HCT116 (cell line): ENCODE data around the gene CAMSAP3. TPM values are rescaled to one million over a fixed set of nuclear protein-coding genes. Genes with fewer than 3 reads are reported as not detected.

Source experiments
- ATAC-seq: fragments of 200-7000 bp; cut with Tn5 transposase; 2 replicates; pipeline ENCODE4 v1.9.1; 2020; ENCODE audit warnings: mild to moderate bottlenecking, moderate library complexity
- BruUV-seq: library from RNA; stranded (reverse); fragments of 400-500 nt; replicated peaks from 2 replicates; lab custom pipeline; 2021; lab: Mats Ljungman, UMichigan
- CTCF ChIA-PET: fragments of 300-600 bp; sonication (Branson Sonifier 250); formaldehyde crosslinking; loops from one replicate; lab custom pipeline; 2021; ENCODE audit warnings: antibody characterized with exemption; lab: Charles Lee
- POLR2A ChIA-PET: fragments of 300-600, 350-600 bp; sonication (Branson Sonifier 250); formaldehyde crosslinking; loops from one replicate; lab custom pipeline; 2021; ENCODE audit warnings: antibody characterized with exemption; lab: Charles Lee
- RAD21 ChIA-PET, 2 experiments: fragments of 300-600 bp; sonication (Branson Sonifier 250); formaldehyde crosslinking; loops; one replicate each; lab custom pipeline; 2023; ENCODE audit warnings: low total read pairs in 2 of 2; ENCODE audit not compliant: uncharacterized antibody in 2 of 2, unreplicated experiment in 2 of 2, low non-redundant PET in 1 of 2; lab: Charles Lee
- DNase-seq: peaks from one replicate; pipeline ENCODE4 v3.0.0-alpha.2; 2010; ENCODE audit warnings: low read depth, low spot score
- H2AFZ ChIP-seq: fragments of 200-600 bp; shearing (Covaris generic), sonication (generic); 2 replicates; pipeline ENCODE4 v1.6.1; 2017; ENCODE audit warnings: low read depth, mixed run types, mixed read lengths, antibody characterized with exemption, low read length; ENCODE audit not compliant: poor library complexity, severe bottlenecking
- H3K27ac ChIP-seq: 2 replicates; pipeline ENCODE4 v1.5.1; 2012; ENCODE audit warnings: low read depth, low read length
- H3K27me3 ChIP-seq: fragments of 200-600 bp; sonication (generic); 2 replicates; pipeline ENCODE4 v1.6.1; 2016; ENCODE audit warnings: mixed run types, low read length, mixed read lengths; ENCODE audit not compliant: insufficient read depth
- H3K36me3 ChIP-seq, 2 experiments: fragments of 200-500 bp in 1 of 2; fragments of 200-600 bp in 1 of 2; sonication (Bioruptor generic) in 1 of 2; sonication (generic) in 1 of 2; 2 replicates each; pipeline versions ENCODE4 v1.5.1 to v1.6.1; 2014 to 2016; ENCODE audit warnings: low read length in 2 of 2, inconsistent platforms in 1 of 2, mixed read lengths in 1 of 2, mixed run types in 1 of 2; ENCODE audit not compliant: insufficient read depth in 2 of 2, control insufficient read depth in 1 of 2
- H3K4me1 ChIP-seq, 2 experiments: fragments of 200-600 bp in 1 of 2; sonication (generic) in 1 of 2; 2 replicates each; pipeline versions ENCODE4 v1.5.1 to v1.6.1; 2012 to 2017; ENCODE audit warnings: low read length in 2 of 2, inconsistent platforms in 1 of 2, mild to moderate bottlenecking in 1 of 2, mixed read lengths in 1 of 2, mixed run types in 1 of 2, moderate library complexity in 1 of 2; ENCODE audit not compliant: insufficient read depth in 2 of 2, control insufficient read depth in 1 of 2
- H3K4me2 ChIP-seq: fragments of 200-600 bp; sonication (generic); 2 replicates; pipeline ENCODE4 v1.6.1; 2017; ENCODE audit warnings: mixed run types, low read length, mixed read lengths
- H3K4me3 ChIP-seq, 2 experiments: fragments of 200-600 bp in 1 of 2; sonication (generic) in 1 of 2; replicated peaks in 1 of 2; 2 replicates each; pipeline ENCODE4 v1.5.1; 2011 to 2016; ENCODE audit warnings: low read length in 2 of 2, control low read depth in 1 of 2, low read depth in 1 of 2, mild to moderate bottlenecking in 1 of 2, mixed read lengths in 1 of 2, mixed run types in 1 of 2
- H3K79me2 ChIP-seq: fragments of 200-600 bp; sonication (generic); 2 replicates; pipeline ENCODE4 v1.6.1; 2017; ENCODE audit warnings: mild to moderate bottlenecking, mixed run types, low read length, moderate library complexity, mixed read lengths; ENCODE audit not compliant: insufficient read depth
- H3K9ac ChIP-seq: fragments of 200-600 bp; sonication (generic); 2 replicates; pipeline ENCODE4 v1.6.1; 2016; ENCODE audit warnings: low read length, mixed read lengths
- H3K9me2 ChIP-seq: fragments of 200-600 bp; sonication (generic), shearing (Covaris generic); 2 replicates; pipeline ENCODE4 v1.6.1; 2017; ENCODE audit warnings: mixed run types, mild to moderate bottlenecking, moderate library complexity; ENCODE audit not compliant: insufficient read depth
- H3K9me3 ChIP-seq, 2 experiments: fragments of 200-500 bp in 1 of 2; fragments of 200-600 bp in 1 of 2; sonication (Bioruptor generic) in 1 of 2; sonication (generic) in 1 of 2; 2 replicates each; pipeline ENCODE4 v1.6.1; 2014 to 2017; ENCODE audit warnings: low read length in 2 of 2, mixed read lengths in 2 of 2, inconsistent platforms in 1 of 2, low read depth in 1 of 2, mild to moderate bottlenecking in 1 of 2, mixed run types in 1 of 2, moderate library complexity in 1 of 2; ENCODE audit not compliant: control insufficient read depth in 1 of 2, insufficient read depth in 1 of 2
- H4K20me1 ChIP-seq: fragments of 200-600 bp; sonication (generic), shearing (Covaris generic); 2 replicates; pipeline ENCODE4 v1.6.1; 2017; ENCODE audit warnings: mixed run types, mild to moderate bottlenecking, moderate library complexity; ENCODE audit not compliant: insufficient read depth
- ELF1 ChIP-seq: IDR thresholded peaks from 2 replicates; pipeline ENCODE4 v1.6.1; 2012; ENCODE audit warnings: low read depth, borderline replicate concordance
- FOSL1 ChIP-seq: IDR thresholded peaks from 2 replicates; pipeline ENCODE4 v1.6.1; 2012; ENCODE audit warnings: low read depth
- JUND ChIP-seq: IDR thresholded peaks from 2 replicates; pipeline ENCODE4 v1.6.1; 2012
- SP1 ChIP-seq: IDR thresholded peaks from 2 replicates; pipeline ENCODE4 v1.6.1; 2012; ENCODE audit warnings: low read depth
- YY1 ChIP-seq: IDR thresholded peaks from 2 replicates; pipeline ENCODE4 v1.6.1; 2011; ENCODE audit warnings: low read length, low read depth, moderate library complexity, mild to moderate bottlenecking; ENCODE audit not compliant: insufficient replicate concordance; ENCODE audit errors: extremely low read depth
- intact Hi-C: fragments of 100-400 bp; cut with micrococcal nuclease; formaldehyde crosslinking; loops from 2 replicates; pipeline ENCODE4 v1.10.0; 2022
- total RNA-seq: library from RNA; stranded (reverse); gene quantifications from one replicate; pipeline ENCODE4 v1.2.1, GENCODE V29; 2021; ENCODE audit not compliant: unreplicated experiment
- TF ChIP-seq, protein P1 (sequence below): IDR thresholded peaks from 2 replicates; pipeline ENCODE4 v1.6.1; 2012; ENCODE audit warnings: low read depth
- TF ChIP-seq, protein P2 (sequence below): IDR thresholded peaks from 2 replicates; pipeline ENCODE4 v1.6.1; 2012

The CAMSAP3 gene
- total RNA-seq, 1 experiment from 2014 or later: 24.0 TPM

DNA sequence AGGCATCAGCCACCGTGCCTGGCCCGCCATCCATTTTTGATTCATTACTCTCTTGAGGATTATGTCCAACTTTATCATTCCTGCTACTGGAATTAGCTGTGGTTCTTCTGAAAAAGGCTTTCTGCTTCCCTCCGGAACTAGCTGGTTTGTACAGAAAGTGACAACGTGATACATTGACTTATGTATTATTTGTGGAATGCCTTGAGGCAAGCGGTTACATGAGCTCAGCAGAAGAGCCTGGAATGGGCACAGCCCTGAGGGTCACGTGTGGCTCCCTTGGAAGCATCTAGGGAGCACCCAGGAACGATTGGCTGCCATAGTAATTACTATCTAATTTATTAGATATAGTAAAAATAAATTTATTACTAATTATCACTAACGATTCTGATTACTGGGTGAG is 58.7 kb downstream of the CAMSAP3 start:
- Histone ChIP-seq H3K36me3 (no peaks in the 10 kb centered on the region), H3K4me2 (no peak overlapping the region), H3K4me3 (no peak overlapping the region), H3K27ac (no peak overlapping the region), H3K27me3 (no peaks in the 10 kb centered on the region), H3K9me3 (no peaks in the 10 kb centered on the region), H3K79me2 (no peaks in the 10 kb centered on the region), H4K20me1 (no peaks in the 10 kb centered on the region), H3K9me2 (no peaks in the 10 kb centered on the region)
- ChIA-PET CTCF (interaction anchor here (1.2 kb wide), 1 partner anchor 86 kb away, joined by 5 read pairs; no protein-coding TSS in a partner anchor), RAD21 (no interaction called here), POLR2A (no interaction called here)
- DNase-seq: no peak
- no TSS peak for BruUV-seq
- TF ChIP-seq SP1 (no peak), YY1 (no peak), FOSL1 (no peak), ELF1 (no peak), JUND (no peak)
- TF ChIP-seq, protein P1, sequence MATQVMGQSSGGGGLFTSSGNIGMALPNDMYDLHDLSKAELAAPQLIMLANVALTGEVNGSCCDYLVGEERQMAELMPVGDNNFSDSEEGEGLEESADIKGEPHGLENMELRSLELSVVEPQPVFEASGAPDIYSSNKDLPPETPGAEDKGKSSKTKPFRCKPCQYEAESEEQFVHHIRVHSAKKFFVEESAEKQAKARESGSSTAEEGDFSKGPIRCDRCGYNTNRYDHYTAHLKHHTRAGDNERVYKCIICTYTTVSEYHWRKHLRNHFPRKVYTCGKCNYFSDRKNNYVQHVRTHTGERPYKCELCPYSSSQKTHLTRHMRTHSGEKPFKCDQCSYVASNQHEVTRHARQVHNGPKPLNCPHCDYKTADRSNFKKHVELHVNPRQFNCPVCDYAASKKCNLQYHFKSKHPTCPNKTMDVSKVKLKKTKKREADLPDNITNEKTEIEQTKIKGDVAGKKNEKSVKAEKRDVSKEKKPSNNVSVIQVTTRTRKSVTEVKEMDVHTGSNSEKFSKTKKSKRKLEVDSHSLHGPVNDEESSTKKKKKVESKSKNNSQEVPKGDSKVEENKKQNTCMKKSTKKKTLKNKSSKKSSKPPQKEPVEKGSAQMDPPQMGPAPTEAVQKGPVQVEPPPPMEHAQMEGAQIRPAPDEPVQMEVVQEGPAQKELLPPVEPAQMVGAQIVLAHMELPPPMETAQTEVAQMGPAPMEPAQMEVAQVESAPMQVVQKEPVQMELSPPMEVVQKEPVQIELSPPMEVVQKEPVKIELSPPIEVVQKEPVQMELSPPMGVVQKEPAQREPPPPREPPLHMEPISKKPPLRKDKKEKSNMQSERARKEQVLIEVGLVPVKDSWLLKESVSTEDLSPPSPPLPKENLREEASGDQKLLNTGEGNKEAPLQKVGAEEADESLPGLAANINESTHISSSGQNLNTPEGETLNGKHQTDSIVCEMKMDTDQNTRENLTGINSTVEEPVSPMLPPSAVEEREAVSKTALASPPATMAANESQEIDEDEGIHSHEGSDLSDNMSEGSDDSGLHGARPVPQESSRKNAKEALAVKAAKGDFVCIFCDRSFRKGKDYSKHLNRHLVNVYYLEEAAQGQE: no peak
- TF ChIP-seq, protein P2, sequence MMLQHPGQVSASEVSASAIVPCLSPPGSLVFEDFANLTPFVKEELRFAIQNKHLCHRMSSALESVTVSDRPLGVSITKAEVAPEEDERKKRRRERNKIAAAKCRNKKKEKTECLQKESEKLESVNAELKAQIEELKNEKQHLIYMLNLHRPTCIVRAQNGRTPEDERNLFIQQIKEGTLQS: no peak
- TF ChIP-seq, all 23 proteins: peak for 0
- peaks cover 3 to 12% of the 10 kb centered on the region in 2 experiments for H3K4me1 ChIP-seq
- intact Hi-C loops: no loop called here
- no peak for ATAC-seq
- no peak overlapping the region for H2AFZ ChIP-seq
- no peak overlapping the region for H3K9ac ChIP-seq
